GM21367 (cell line): ENCODE measurements around the gene PDCD2L.
A peak's percentile ranks its signal among the peaks of the same experiment; 100 is the strongest.
"Not testable (repeated sequence)": the region's sequence is repeated elsewhere in the genome, so short reads cannot be mapped to it uniquely, and the experiment has no call there.

Experiments used
- ATAC-seq: cut with Tn5 transposase; IDR thresholded peaks from one replicate; pipeline ENCODE4 v1.9.1; 2021; ENCODE audit not compliant: unreplicated experiment

The PDCD2L gene, protein sequence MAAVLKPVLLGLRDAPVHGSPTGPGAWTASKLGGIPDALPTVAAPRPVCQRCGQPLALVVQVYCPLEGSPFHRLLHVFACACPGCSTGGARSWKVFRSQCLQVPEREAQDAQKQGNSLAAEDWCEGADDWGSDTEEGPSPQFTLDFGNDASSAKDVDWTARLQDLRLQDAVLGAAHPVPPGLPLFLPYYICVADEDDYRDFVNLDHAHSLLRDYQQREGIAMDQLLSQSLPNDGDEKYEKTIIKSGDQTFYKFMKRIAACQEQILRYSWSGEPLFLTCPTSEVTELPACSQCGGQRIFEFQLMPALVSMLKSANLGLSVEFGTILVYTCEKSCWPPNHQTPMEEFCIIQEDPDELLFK

DNA sequence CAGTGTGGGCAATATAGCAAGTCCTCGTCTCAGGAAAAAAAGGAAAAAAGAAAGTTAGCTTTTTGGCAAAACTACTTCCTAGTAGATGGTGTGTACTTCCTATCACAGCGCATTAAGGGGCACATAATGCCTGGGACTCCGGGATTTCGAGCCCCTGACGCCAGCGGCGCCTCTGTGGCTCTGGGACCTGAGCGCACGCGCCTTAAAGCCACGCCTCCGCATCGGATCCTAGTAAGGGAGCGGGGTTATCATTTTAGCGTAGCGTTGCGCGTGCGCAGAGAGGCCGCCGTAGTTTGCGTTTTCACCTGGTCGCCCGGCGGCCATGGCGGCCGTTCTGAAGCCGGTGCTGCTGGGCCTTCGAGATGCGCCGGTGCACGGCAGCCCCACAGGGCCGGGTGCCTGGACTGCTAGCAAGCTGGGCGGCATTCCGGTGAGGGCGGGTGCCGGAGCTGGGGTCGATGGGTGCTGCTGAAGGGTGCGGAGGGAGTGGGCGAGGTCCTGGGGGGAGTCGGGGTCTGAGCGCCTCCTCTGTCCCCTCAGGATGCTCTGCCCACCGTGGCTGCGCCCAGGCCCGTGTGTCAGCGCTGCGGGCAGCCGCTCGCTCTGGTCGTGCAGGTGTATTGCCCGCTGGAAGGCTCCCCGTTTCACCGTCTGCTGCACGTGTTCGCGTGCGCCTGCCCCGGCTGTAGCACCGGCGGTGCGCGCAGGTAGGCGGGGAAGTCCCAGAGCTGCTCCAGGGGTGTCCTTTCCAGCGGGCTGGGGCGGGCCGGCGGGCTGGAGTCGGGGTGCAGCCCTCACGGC, at the start of gene PDCD2L:
PDCD2L (plus strand) TSS at position 291 of the 801 bp plus-strand sequence; CDS start at position 323, 32 bp downstream.
- ATAC-seq: peak; percentile 67

GRCh38 chr19:34355201-34355600, 49.0 kb upstream of the PDCD2L start:
- no peak for ATAC-seq

DNA sequence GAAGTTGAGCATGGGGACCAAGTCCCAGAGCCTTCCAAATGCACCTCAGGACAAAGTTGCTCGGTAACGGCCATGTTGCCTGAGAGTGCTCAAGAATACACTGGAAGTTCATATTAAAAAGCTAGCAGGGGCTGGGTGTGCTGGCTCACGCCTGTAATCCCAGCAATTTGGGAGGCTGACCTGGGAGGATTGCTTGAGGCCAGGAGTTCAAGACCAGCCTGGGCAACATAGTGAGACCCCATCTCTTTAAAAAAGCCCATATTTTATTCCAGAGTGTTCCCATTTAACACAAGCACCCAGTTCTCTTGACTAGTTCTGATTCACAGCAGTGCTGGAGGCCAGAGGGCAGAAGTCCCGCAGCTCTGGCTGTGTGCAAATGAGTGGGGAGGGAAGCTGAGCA, 47.3 kb upstream of the PDCD2L start:
- no peak for ATAC-seq

DNA sequence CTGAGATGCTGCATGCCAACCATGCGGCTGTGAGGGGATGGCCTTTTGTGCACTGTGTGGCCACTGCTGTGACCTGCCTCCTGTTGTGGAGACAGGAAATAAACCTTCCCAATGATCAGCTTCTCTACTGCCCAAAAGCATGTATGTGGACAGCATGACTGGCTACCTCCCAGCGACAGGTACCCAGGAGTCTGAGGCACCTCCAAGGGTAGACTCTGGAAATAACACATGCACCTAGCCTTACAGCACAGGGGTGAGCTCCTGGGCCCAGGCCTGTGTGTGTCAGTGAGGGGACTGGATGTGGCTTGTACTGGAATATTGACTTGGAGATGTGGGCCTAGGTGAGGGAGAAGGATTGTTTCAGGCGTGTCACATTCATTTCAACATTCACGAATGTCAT, 46.8 kb upstream of the PDCD2L start:
- no peak for ATAC-seq

DNA sequence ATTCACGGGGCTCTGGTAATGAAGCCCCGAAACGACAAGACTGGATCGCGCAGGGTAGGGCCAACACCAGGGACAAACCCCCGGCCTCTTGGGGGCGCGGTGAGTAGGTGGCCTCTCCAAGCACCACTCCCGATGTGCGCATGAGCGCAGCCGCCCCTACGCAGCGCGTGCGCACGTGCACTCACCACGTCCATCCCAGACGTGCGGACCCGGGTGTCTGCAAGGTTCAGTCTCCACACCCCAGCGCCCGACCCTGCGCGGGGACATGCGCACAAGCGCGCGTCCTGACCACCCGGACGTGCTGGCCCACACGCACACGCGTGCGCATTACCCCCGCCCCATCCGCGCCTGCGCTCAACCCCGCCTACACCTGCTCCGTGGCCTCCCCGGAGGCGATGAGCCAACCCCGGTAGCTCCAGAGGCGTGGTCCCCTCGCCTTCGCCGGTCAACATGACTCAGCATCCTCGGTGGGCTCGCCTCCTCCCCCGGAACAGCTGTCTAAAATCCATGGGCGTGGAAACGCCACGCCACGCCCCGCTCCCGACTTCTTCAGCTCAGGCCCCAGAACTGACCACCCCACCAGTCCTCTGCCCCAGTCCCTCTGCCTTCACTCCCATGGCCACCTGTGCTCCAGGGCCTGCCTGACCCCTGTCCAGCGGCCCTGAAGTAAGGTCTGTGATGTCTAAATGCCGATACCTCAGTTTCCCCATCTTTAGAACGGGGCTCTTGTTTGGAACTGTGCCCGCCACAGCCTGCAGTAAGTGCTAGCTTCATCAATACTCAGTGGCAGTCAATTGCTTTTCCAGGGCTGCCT, 44.9 kb upstream of the PDCD2L start:
- peak; percentile 79 for ATAC-seq

DNA sequence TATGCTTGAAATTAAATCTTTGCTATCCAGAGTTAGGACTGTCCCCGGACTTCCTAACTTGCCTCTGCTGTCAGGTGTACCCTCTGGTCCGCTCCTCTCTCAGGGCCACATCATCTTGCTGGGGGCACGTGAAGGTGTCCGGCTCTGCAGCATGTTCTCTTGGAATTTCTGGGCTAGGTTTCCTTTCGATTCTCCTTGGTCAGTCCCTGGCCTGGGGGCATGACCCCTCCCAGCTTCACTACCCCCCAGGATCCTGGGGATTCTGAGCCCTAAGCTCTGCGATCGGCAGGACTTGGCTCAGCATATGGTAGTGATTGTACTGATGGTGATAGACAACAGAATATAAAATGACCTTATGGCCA, 44.3 kb upstream of the PDCD2L start:
- no peak for ATAC-seq

DNA sequence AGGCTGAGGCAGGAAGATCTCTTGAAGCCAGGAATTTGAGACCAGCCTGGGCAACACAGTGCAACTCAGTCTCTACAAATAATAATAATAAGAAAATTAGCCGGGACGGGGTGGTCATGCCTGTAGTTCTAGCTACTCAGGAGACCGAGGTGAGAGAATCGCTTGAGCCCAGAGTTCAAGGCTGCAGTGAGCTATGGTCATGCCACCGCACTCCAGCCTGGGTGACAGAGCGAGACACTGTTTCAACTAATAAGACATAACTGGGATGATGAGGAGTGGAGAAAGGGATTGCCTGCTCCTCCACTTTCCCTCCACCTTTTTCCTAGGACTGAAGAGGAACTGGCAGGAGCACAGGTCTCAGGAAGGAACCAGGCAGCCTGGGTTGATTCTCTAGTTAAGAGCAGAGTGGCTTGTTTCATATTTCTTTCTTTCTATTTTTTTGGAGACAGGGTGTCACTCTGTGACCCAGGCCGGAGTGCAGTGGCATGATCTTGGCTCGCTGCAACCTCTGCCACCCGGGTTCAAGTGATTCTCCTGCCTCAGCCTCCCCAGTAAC, 43.8 kb upstream of the PDCD2L start:
- no peak for ATAC-seq

DNA sequence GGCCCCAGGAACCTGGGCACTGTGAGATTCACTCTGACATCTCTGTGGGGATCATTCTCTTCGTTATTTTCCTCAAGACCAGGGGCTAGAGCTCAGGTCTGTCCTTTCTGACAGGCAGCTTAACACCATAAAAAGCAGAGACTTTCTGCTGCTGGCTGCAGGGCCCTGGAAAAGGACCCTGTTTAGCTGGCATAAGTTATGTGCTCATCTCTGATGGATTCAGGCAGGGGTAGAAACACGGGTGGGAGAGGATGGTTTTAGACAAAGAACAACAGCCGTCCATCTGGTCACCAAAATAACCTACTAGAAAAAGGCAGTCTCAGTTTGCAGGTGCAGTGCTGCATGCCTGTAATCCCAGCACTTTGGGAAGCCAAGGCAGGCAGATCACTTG, 41.5 kb upstream of the PDCD2L start:
- ATAC-seq: no peak

DNA sequence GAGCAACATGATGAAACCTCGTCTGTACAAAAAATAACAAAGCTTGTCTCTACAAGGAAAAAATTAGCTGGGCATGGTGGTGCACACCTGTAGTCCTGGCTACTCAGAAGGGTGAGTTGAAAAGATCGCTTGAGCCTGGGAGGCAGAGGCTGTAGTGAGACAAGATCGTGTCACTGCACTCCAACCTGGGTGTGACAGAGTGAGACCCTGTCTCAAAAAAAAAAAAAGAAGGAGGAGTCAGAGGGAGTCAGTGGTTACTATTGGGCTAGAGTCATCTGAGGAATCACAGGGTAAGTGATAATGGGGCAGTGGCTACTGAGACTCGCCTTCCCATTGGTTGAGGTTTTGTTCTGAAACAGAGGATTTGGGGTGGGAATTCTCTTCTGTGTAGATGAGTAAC, 41.1 kb upstream of the PDCD2L start:
- ATAC-seq: no peak

GRCh38 chr19:34363930-34364329, 40.3 kb upstream of the PDCD2L start:
- ATAC-seq: no peak

GRCh38 chr19:34364462-34364829, 39.8 kb upstream of the PDCD2L start:
- no peak for ATAC-seq

DNA sequence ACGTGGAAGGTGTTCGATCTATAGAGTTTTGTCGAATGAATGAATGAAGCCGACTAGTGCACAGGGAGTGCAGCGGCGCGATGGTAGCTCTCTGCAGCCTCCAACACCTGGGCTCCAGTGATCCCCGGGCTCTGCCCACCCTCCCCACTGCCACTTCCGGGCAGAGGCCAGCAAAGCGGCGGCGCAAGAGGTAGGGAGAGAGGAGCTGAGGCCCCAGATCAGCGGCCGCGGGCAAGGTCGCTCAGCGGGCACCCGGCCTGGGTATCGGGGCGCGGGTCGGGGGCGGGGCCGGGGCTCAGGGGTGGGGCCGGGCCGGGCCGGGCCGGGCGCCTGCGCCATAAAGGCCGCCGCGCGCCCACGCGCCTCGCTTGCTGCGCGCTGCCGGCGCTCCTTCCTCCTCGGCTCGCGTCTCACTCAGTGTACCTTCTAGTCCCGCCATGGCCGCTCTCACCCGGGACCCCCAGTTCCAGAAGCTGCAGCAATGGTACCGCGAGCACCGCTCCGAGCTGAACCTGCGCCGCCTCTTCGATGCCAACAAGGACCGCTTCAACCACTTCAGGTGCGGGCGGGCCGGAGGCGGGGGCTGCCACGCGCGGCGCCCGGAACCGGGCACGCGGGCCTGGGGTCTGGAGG, 39.3 kb upstream of the PDCD2L start, which contains the start of gene GPI:
GPI (plus strand) TSS at position 367 of the 633 bp plus-strand sequence; CDS start at position 438, 71 bp downstream.
- peak; percentile 55 for ATAC-seq

GRCh38 chr19:34365463-34366401, 38.5 kb upstream of the PDCD2L start:
- no peak for ATAC-seq

GRCh38 chr19:34366738-34367623, 37.2 kb upstream of the PDCD2L start:
- no peak for ATAC-seq

DNA sequence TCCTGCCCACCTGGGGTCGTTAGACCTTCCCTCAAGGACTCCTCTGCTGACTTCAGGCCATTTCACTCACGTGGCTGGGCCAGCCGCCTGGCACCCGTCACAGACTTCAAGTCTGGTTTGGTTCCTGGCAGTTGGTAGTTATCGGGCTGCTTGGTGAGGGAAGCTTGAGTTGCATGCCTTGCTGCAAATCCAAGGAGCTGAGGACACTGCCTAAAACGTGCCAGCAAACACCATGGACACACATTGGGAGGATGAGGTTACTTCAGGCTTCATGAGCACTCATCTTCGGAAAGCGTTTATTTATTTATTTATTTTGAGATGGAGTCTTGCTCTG, 36.6 kb upstream of the PDCD2L start:
- ATAC-seq: no peak

DNA sequence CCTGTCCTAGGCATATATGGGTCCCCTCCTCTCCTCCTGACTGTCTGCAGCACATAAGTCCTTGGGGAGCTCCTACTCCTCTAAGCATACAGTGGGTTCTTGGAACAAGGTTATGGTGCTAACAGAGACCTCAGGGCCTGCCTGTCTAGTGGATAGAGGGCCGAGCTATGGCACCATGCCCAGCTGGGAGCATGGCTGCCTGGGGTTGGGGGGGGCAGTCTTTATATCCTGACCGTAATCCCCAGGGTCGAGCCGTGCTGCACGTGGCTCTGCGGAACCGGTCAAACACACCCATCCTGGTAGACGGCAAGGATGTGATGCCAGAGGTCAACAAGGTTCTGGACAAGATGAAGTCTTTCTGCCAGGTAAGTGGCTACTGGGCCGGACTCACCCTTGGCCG, 35.9 kb upstream of the PDCD2L start:
- no peak for ATAC-seq

DNA sequence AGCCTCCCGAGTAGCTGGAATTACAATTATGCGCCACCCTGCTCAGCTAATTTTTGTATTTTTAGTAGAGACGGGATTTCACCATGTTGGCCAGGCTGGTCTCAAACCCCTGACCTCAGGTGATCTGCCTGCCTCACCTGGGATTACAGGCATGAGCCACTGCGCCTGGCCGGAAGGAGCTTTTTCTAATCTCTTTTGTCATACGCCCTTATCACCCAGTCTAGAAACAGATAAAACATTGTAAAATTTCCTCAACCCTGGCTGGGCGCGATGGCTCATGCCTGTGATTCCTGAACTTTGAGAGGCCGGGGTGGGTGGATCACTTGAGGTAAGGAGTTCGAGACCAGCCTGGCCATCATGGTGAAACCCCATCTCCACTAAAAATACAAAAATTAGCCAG, 35.0 kb upstream of the PDCD2L start:
- not testable (repeated sequence) for ATAC-seq

GRCh38 chr19:34370117-34370516, 34.1 kb upstream of the PDCD2L start:
- no peak for ATAC-seq

- no peak for ATAC-seq
Measured at GRCh38 chr19:34370983-34371382, 33.2 kb upstream of the PDCD2L start.
